OCI-LY1 (cell line): ENCODE measurements around the gene CCDC73.

Experiments used
- H2AFZ ChIP-seq: fragments of 200-600 bp; sonication (generic), shearing (Covaris generic); 2 replicates; pipeline ENCODE4 v1.6.0; 2014; ENCODE audit warnings: antibody characterized with exemption, mild to moderate bottlenecking, low read length
- H3F3A ChIP-seq: fragments of 200-600 bp; sonication (generic), shearing (Covaris generic); 2 replicates; pipeline ENCODE4 v1.6.0; 2014; ENCODE audit warnings: mild to moderate bottlenecking, antibody characterized with exemption, low read length, moderate library complexity; ENCODE audit not compliant: insufficient read depth
- H3K27ac ChIP-seq: fragments of 200-600 bp; sonication (generic); 2 replicates; pipeline ENCODE4 v1.5.1; 2014; ENCODE audit warnings: low read length, mixed run types, mild to moderate bottlenecking, low read depth; ENCODE audit not compliant: poor library complexity, severe bottlenecking
- H3K27me3 ChIP-seq: fragments of 200-600 bp; sonication (generic); 2 replicates; pipeline ENCODE4 v1.6.0; 2014; ENCODE audit warnings: antibody characterized with exemption, mild to moderate bottlenecking, low read length, moderate library complexity; ENCODE audit not compliant: insufficient read depth
- H3K36me3 ChIP-seq: fragments of 200-600 bp; sonication (generic); 2 replicates; pipeline ENCODE4 v1.6.1; 2014; ENCODE audit warnings: mild to moderate bottlenecking, antibody characterized with exemption, low read length, moderate library complexity, mixed read lengths; ENCODE audit not compliant: insufficient read depth
- H3K4me1 ChIP-seq: fragments of 200-600 bp; sonication (generic); 2 replicates; pipeline ENCODE4 v1.5.1; 2014; ENCODE audit warnings: mild to moderate bottlenecking, low read length, moderate library complexity; ENCODE audit not compliant: insufficient read depth, severe bottlenecking
- H3K4me2 ChIP-seq: fragments of 200-600 bp; sonication (generic), shearing (Covaris generic); 2 replicates; pipeline ENCODE4 v1.6.1; 2014; ENCODE audit warnings: low read length
- H3K4me3 ChIP-seq: fragments of 200-600 bp; sonication (generic); 2 replicates; pipeline ENCODE4 v1.5.1; 2014; ENCODE audit warnings: low read length, low read depth, mild to moderate bottlenecking, mixed read lengths; ENCODE audit not compliant: poor library complexity, severe bottlenecking
- H3K79me2 ChIP-seq: fragments of 200-600 bp; shearing (Covaris generic); 2 replicates; pipeline ENCODE4 v1.6.1; 2016; ENCODE audit warnings: mixed run types, low read length, mixed read lengths; ENCODE audit not compliant: insufficient read depth
- H3K9ac ChIP-seq: fragments of 200-600 bp; sonication (generic), shearing (Covaris generic); 2 replicates; pipeline ENCODE4 v1.6.1; 2014; ENCODE audit warnings: mild to moderate bottlenecking, low read length, mixed read lengths
- H3K9me2 ChIP-seq: fragments of 200-600 bp; sonication (generic), shearing (Covaris generic); 2 replicates; pipeline ENCODE4 v1.6.1; 2014; ENCODE audit warnings: low read depth, mild to moderate bottlenecking, low read length, mixed read lengths
- H3K9me3 ChIP-seq: fragments of 200-600 bp; shearing (Covaris generic); 2 replicates; pipeline ENCODE4 v1.6.1; 2014; ENCODE audit warnings: low read length, mixed read lengths
- H4K20me1 ChIP-seq: fragments of 200-600 bp; sonication (generic), shearing (Covaris generic); 2 replicates; pipeline ENCODE4 v1.6.0; 2016; ENCODE audit warnings: mild to moderate bottlenecking, low read length; ENCODE audit not compliant: insufficient read depth
- CTCF ChIP-seq: fragments of 200-600 bp; sonication (generic), shearing (Covaris generic); IDR thresholded peaks from 2 replicates; pipeline ENCODE4 v1.5.1; 2017; ENCODE audit warnings: mild to moderate bottlenecking, antibody characterized with exemption, low read length, moderate library complexity, mixed read lengths
- EZH2 ChIP-seq: fragments of 200-600 bp; sonication (generic), shearing (Covaris generic); IDR thresholded peaks from 2 replicates; pipeline ENCODE4 v1.8.0; 2017; ENCODE audit warnings: borderline replicate concordance, mixed run types, mild to moderate bottlenecking, antibody characterized with exemption, low read length, moderate library complexity, mixed read lengths

The CCDC73 gene

GRCh38 chr11:32790916-32791315 is 3.5 kb downstream of the CCDC73 start:
- Histone ChIP-seq H3K9ac (no peak overlapping the region), H3F3A (no peaks in the 10 kb centered on the region), H3K36me3 (no peaks in the 10 kb centered on the region), H3K4me1 (no peaks in the 10 kb centered on the region), H3K4me3 (no peak overlapping the region), H3K27me3 (no peaks in the 10 kb centered on the region), H3K9me3 (no peaks in the 10 kb centered on the region), H2AFZ (no peak overlapping the region), H3K27ac (no peak overlapping the region), H4K20me1 (no peaks in the 10 kb centered on the region), H3K79me2 (no peaks in the 10 kb centered on the region), H3K9me2 (no peaks in the 10 kb centered on the region), H3K4me2 (no peak overlapping the region)
- TF ChIP-seq CTCF (no peak), EZH2 (no peak)

DNA sequence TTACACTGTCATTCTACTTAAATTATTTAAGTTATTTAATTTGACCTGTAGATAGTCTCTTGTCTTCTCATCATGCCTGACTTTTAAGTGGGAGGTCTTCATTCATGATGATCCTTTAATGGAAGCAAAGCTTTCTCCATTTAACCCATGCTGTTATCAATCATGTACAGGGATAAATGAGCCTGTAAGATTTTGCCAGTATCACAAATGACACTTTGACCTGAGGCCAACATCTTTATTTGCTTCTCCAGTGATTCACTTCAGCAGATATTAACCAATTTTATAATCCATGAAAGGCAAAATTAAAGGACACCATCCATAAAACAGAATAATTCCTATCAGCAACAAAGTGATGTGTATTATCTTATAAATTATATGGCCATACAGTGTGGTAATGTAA is 7.7 kb downstream of the CCDC73 start:
- TF ChIP-seq CTCF (no peak), EZH2 (no peak)
- Histone ChIP-seq H3F3A (no peaks in the 10 kb centered on the region), H4K20me1 (no peaks in the 10 kb centered on the region), H2AFZ (no peak overlapping the region), H3K9me3 (no peaks in the 10 kb centered on the region), H3K4me3 (no peak overlapping the region), H3K4me2 (no peak overlapping the region), H3K79me2 (no peaks in the 10 kb centered on the region), H3K27me3 (no peaks in the 10 kb centered on the region), H3K27ac (no peak overlapping the region), H3K9me2 (no peaks in the 10 kb centered on the region), H3K36me3 (no peaks in the 10 kb centered on the region), H3K4me1 (no peaks in the 10 kb centered on the region), H3K9ac (no peak overlapping the region)

DNA sequence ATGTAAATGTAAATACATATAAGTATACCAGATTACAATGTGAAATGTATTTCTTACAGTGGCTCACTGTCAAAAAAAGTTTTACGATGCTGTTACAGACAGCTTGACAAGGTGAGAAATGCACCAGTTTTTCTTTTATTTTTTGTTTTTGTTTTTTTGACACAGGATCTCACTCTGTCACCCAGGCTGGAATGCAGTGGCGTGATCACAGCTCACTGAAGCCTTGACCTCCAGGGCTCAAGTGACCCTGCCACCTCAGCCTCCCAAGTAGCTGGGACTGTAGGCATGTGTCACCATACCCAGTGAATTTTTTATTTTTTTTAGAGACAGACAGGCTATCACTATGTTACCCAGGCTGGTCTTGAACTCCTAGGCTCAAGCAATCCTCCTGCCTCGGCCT is 9.2 kb downstream of the CCDC73 start:
- Histone ChIP-seq H3K4me2 (no peak overlapping the region), H2AFZ (no peak overlapping the region), H3K9ac (no peak overlapping the region), H3K27me3 (no peaks in the 10 kb centered on the region), H3K9me3 (no peaks in the 10 kb centered on the region), H3K4me3 (no peak overlapping the region), H3K79me2 (no peaks in the 10 kb centered on the region), H3K9me2 (no peaks in the 10 kb centered on the region), H3F3A (no peaks in the 10 kb centered on the region), H3K36me3 (no peaks in the 10 kb centered on the region), H3K4me1 (no peaks in the 10 kb centered on the region), H4K20me1 (no peaks in the 10 kb centered on the region), H3K27ac (no peak overlapping the region)
- TF ChIP-seq EZH2 = no peak
- no peak for TF ChIP-seq CTCF
